ENCODE results near the gene SIRT4.
A peak's percentile ranks its signal among the peaks of the same experiment; 100 is the strongest.

SIRT4 gene

DNA sequence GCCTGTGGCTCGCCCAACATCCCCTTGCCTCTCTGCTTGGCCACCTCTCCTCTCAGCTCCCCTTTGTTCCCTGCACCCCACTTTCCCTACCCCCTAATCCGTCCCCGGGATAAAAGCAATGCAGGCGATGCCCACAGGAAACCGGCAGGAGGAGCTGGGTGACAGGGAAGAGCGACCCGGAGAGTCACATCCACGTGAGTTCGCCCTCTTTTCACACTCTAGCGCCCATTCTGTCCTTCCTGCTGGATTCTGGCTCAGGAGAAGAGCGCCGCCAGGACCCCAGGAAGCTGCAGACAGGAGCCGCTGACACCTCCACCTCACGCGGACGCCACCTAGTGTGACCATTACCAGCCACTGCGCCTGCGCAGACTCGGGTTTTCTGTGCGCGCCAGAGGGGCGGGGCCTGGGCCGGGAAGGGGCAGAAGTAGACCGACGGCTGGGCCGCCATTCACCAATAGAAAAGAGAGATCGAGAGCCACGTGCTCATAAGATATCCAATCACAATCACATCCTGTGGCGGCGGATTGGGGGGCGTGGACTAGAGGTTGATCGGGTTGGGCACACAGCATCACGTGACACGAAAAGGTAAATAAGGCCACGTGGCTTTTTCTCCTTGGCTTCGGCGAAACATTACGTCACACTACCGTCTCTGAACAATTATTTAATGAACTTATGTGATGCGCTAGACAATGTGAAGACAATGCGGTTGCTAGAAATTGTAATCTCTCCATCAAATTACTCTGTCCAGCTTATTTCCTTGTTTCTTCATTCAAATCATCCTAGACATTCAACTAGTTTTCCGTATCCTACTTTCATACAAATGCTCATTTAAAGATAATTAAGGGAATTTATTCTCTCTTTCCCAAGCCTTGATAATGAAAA is 15.3 kb downstream of the SIRT4 start:
- Histone ChIP-seq H3K27me3 (no peaks in the 10 kb centered on the region), H3K4me1 (no peaks in the 10 kb centered on the region), H3K4me3 (ENCODE audit: low read depth, low read length) (peak overlapping the region; percentile 73), H3K36me3 (no peaks in the 10 kb centered on the region), H3K9me3 (no peaks in the 10 kb centered on the region)
- TF ChIP-seq, protein P1, sequence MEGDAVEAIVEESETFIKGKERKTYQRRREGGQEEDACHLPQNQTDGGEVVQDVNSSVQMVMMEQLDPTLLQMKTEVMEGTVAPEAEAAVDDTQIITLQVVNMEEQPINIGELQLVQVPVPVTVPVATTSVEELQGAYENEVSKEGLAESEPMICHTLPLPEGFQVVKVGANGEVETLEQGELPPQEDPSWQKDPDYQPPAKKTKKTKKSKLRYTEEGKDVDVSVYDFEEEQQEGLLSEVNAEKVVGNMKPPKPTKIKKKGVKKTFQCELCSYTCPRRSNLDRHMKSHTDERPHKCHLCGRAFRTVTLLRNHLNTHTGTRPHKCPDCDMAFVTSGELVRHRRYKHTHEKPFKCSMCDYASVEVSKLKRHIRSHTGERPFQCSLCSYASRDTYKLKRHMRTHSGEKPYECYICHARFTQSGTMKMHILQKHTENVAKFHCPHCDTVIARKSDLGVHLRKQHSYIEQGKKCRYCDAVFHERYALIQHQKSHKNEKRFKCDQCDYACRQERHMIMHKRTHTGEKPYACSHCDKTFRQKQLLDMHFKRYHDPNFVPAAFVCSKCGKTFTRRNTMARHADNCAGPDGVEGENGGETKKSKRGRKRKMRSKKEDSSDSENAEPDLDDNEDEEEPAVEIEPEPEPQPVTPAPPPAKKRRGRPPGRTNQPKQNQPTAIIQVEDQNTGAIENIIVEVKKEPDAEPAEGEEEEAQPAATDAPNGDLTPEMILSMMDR (IDR thresholded peaks at IDR 0.05; ENCODE audit: low read depth, low read length): peak; percentile 47
- peak; percentile 100 for DNase-seq

DNA sequence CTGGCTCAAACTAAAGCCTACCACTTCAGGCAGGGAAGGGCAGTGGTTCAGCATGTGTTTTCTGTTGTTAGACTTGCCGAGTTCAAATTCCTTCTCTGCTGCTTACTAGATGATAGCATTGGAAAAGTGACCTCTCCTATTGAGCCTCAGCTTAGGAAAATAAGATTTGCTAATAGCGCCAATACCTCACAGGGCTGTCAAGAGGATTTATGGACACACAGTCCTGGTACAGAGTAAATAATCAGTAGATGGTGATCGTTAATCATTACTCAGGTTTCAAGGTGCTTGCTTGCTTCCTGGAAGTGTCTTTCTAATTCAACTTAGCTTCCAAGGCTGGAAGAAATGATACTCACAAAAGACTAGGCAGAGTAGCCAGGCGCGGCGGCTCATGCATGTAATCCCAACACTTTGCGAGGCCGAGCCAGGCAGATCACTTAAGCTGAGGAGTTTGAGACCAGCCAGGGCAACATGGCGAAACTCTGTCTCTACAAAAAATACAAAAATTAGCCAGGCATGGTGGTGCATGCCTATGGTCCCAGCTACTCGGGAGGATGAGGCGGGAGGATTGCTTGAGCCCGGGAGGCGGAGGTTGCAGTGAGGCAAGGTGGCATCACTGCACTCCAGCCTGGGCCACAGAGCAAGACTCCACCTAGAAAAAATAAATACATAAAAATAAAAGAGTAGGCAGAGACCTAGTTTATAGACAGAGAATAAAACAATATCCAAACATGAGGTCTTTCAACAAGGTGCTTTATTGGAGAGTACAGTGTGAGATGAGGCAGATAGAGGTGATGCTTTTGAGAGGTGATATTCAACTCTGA is 19.5 kb downstream of the SIRT4 start:
- Histone ChIP-seq H3K27me3 (no peaks in the 10 kb centered on the region), H3K4me1 (no peaks in the 10 kb centered on the region), H3K4me3 (ENCODE audit: low read depth, low read length) (no peak overlapping the region), H3K9me3 (no peaks in the 10 kb centered on the region), H3K36me3 (no peaks in the 10 kb centered on the region)
- TF ChIP-seq, protein P1 (IDR thresholded peaks at IDR 0.05; ENCODE audit: low read depth, low read length): no peak
- DNase-seq: no peak

DNA sequence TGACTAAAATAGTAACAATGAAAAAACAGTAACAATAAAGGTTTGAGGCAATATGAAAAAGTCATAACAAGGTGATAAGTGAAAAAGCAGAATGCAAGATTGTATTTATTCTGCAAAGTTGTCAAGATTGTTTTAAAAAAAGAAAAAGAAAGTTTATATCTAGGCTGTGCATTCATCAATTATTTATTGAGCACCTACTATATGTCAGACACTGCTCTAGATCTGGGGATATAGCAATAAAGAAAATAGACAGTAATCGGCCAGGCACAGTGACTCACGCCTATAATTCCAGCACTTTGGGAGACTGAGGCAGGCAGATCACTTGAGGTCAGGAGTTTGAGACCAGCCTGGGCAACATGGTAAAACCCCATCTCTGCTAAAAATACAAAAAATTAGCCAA is 21.7 kb downstream of the SIRT4 start:
- H3K4me1 ChIP-seq: no peaks in the 10 kb centered on the region
- no peak overlapping the region for H3K4me3 ChIP-seq (ENCODE audit: low read depth, low read length)
- TF ChIP-seq, protein P1 (IDR thresholded peaks at IDR 0.05; ENCODE audit: low read depth, low read length): no peak
- H3K36me3 ChIP-seq: no peaks in the 10 kb centered on the region
- DNase-seq: no peak
- H3K27me3 ChIP-seq: no peaks in the 10 kb centered on the region
- H3K9me3 ChIP-seq: no peaks in the 10 kb centered on the region

DNA sequence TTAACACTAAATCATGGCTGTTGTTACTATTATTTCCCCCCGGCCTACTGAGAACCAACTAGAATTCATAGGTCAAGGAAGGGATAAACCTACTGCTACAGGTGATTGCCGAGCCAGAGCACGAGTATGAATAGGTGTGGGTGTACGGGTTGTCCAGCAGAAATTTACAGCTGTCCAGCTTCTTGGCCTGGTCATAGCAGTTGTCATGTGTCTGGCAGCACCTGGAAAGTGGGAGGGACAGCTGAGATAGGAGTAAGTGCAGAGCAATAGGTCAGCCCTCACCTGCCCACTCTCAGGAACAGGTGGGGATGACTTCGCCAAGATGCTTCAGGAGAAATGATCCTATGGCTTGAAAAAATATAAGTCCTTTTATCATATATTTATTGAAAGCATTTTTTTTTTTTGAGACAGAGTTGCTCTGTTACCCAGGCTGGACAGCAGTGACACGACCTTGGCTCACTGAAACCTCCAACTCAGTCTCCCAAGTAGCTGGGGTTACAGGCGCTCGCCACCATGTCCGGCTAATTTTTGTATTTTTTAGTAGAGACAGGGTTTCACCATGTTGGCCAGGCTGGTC is 22.8 kb downstream of the SIRT4 start:
- TF ChIP-seq, protein P1 (IDR thresholded peaks at IDR 0.05; ENCODE audit: low read depth, low read length): no peak
- Histone ChIP-seq H3K36me3 (no peaks in the 10 kb centered on the region), H3K4me3 (ENCODE audit: low read depth, low read length) (no peak overlapping the region), H3K9me3 (no peaks in the 10 kb centered on the region), H3K4me1 (no peaks in the 10 kb centered on the region), H3K27me3 (no peaks in the 10 kb centered on the region)
- no peak for DNase-seq

DNA sequence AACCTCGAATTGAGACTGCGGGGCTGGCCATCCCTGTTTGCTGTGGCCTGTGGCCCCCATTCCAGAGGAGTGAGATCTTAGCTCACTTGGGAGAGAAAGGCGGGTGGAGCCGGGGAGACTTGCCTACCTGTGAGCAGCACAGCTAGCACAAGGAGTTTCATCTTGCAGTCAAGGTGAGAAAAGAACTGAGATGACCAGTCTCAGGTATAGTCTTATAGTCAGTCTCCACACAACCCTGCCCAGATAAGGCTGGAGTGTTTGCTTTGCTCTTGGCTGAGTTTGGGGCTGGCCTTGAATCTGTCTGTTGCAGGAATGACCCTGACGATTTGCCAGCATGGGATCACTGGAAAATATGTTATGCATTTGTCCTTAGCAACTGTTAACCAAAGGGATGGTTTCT is 25.5 kb downstream of the SIRT4 start, which contains the start of gene PLA2G1B:
PLA2G1B (minus strand) TSS at position 187 of the 400 bp plus-strand sequence; CDS start at position 161, 26 bp downstream.
- Histone ChIP-seq H3K4me1 (no peaks in the 10 kb centered on the region), H3K4me3 (ENCODE audit: low read depth, low read length) (no peak within 1 kb of the TSS), H3K27me3 (no peaks in the 10 kb centered on the region), H3K9me3 (no peaks in the 10 kb centered on the region), H3K36me3 (no peaks in the 10 kb centered on the region)
- TF ChIP-seq, protein P1 (IDR thresholded peaks at IDR 0.05; ENCODE audit: low read depth, low read length): no peak
- DNase-seq: no peak

All from BE2C (cell line).